ENCODE data around the gene KRT27. TPM values are rescaled to one million over a fixed set of nuclear protein-coding genes. Genes with fewer than 3 reads are reported as not detected.
"Not testable (repeated sequence)": the region's sequence is repeated elsewhere in the genome, so short reads cannot be mapped to it uniquely, and the experiment has no call there.

Gene KRT27
- total and polyA plus RNA-seq, 8 donors: not detected

- Histone ChIP-seq H3K4me3 (no peak overlapping the region), H3K4me1 (no peaks in the 10 kb centered on the region), H3K27ac (no peak overlapping the region), H3K27me3 (peaks cover 0 to 26% (median 7%) of the 10 kb centered on the region in 3 donors), H3K36me3 (no peaks in the 10 kb centered on the region), H3K9me3 (peaks cover 0 to 4% (median 0%) of the 10 kb centered on the region in 4 donors)
- intact Hi-C loops (cut with DNase I; ENCODE audit: low total_unique reads): no loop called here
- 70 to 89% (median 86%) methylated on average over 6 of the region's 6 CpGs for WGBS, 5 donors
- TF ChIP-seq, protein P1, sequence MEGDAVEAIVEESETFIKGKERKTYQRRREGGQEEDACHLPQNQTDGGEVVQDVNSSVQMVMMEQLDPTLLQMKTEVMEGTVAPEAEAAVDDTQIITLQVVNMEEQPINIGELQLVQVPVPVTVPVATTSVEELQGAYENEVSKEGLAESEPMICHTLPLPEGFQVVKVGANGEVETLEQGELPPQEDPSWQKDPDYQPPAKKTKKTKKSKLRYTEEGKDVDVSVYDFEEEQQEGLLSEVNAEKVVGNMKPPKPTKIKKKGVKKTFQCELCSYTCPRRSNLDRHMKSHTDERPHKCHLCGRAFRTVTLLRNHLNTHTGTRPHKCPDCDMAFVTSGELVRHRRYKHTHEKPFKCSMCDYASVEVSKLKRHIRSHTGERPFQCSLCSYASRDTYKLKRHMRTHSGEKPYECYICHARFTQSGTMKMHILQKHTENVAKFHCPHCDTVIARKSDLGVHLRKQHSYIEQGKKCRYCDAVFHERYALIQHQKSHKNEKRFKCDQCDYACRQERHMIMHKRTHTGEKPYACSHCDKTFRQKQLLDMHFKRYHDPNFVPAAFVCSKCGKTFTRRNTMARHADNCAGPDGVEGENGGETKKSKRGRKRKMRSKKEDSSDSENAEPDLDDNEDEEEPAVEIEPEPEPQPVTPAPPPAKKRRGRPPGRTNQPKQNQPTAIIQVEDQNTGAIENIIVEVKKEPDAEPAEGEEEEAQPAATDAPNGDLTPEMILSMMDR (IDR thresholded peaks at IDR 0.05): no peak
- no peak for TF ChIP-seq POLR2AphosphoS5 (IDR thresholded peaks at IDR 0.05)
- no peak for TF ChIP-seq EP300 (IDR thresholded peaks at IDR 0.05)
- TF ChIP-seq POLR2A (IDR thresholded peaks at IDR 0.05): no peak
- no peak for DNase-seq
These were observed 32.0 kb downstream of the KRT27 start for GRCh38 chr17:40750391-40750790.

- H3K9me3 ChIP-seq; DNase-seq; H3K4me3 ChIP-seq; H3K27ac ChIP-seq; H3K36me3 ChIP-seq; intact Hi-C loops (cut with DNase I; ENCODE audit: low total_unique reads); H3K4me1 ChIP-seq: not testable (repeated sequence)
- 70 to 80% (median 76%) methylated on average over 1 of the region's 1 CpG for whole genome bisulfite sequencing, 5 donors
- H3K27me3 ChIP-seq: peaks cover 0 to 39% (median 7%) of the 10 kb centered on the region in 3 donors
These were observed 33.7 kb downstream of the KRT27 start for GRCh38 chr17:40748666-40749065.

GRCh38 chr17:40738553-40738952 is 43.8 kb downstream of the KRT27 start:
- Histone ChIP-seq H3K9me3 (peaks cover 0 to 13% (median 11%) of the 10 kb centered on the region in 4 donors), H3K4me1 (no peaks in the 10 kb centered on the region), H3K4me3 (no peak overlapping the region), H3K36me3 (no peaks in the 10 kb centered on the region), H3K27ac (no peak overlapping the region), H3K27me3 (peaks cover 0 to 36% (median 0%) of the 10 kb centered on the region in 3 donors)
- no peak for DNase-seq
- WGBS, 5 donors: 44 to 59% (median 55%) methylated on average over 4 of the region's 4 CpGs
- intact Hi-C loops (cut with DNase I; ENCODE audit: low total_unique reads): no loop called here
- TF ChIP-seq, protein P1 (IDR thresholded peaks at IDR 0.05): no peak
- TF ChIP-seq POLR2AphosphoS5 (IDR thresholded peaks at IDR 0.05) (no peak), EP300 (IDR thresholded peaks at IDR 0.05) (no peak), POLR2A (IDR thresholded peaks at IDR 0.05) (no peak)

GRCh38 chr17:40735016-40735415 is 47.3 kb downstream of the KRT27 start:
- DNase-seq: no peak
- Histone ChIP-seq H3K9me3 (no peaks in the 10 kb centered on the region), H3K27me3 (peaks cover 0 to 31% (median 0%) of the 10 kb centered on the region in 3 donors), H3K4me1 (no peaks in the 10 kb centered on the region), H3K36me3 (no peaks in the 10 kb centered on the region), H3K4me3 (no peak overlapping the region), H3K27ac (no peak overlapping the region)
- intact Hi-C loops (cut with DNase I; ENCODE audit: low total_unique reads): no loop called here
- 66 to 93% (median 79%) methylated on average over 1 of the region's 1 CpG for WGBS, 5 donors
- TF ChIP-seq, protein P1 (IDR thresholded peaks at IDR 0.05): no peak
- TF ChIP-seq EP300 (IDR thresholded peaks at IDR 0.05): no peak
- no peak for TF ChIP-seq POLR2AphosphoS5 (IDR thresholded peaks at IDR 0.05)
- no peak for TF ChIP-seq POLR2A (IDR thresholded peaks at IDR 0.05)

GRCh38 chr17:40734018-40734417 is 48.3 kb downstream of the KRT27 start:
- no peak for TF ChIP-seq EP300 (IDR thresholded peaks at IDR 0.05)
- TF ChIP-seq POLR2AphosphoS5 (IDR thresholded peaks at IDR 0.05): no peak
- TF ChIP-seq, protein P1 (IDR thresholded peaks at IDR 0.05): no peak
- no peak for TF ChIP-seq POLR2A (IDR thresholded peaks at IDR 0.05)
- Histone ChIP-seq H3K9me3 (no peaks in the 10 kb centered on the region), H3K4me1 (no peaks in the 10 kb centered on the region), H3K36me3 (no peaks in the 10 kb centered on the region), H3K27me3 (peaks cover 0 to 27% (median 0%) of the 10 kb centered on the region in 3 donors), H3K27ac (no peak overlapping the region), H3K4me3 (no peak overlapping the region)
- intact Hi-C loops (cut with DNase I; ENCODE audit: low total_unique reads): no loop called here
- DNase-seq: no peak
- 62 to 72% (median 69%) methylated on average over 6 of the region's 6 CpGs for WGBS, 5 donors

Measured in stomach (tissue), 9 donors.